Body of pancreas (tissue), 4 donors: ENCODE data around the gene GRAP2. TPM values are rescaled to one million over a fixed set of nuclear protein-coding genes. Genes with fewer than 3 reads are reported as not detected.

Experiments used
- ATAC-seq: fragments of 150-250 bp; one replicate; pipeline ENCODE4 v1.9.1; 2016
- DNase-seq, 4 donors: peaks; one replicate each; pipeline ENCODE4 v3.0.0-alpha.2; 2019
- H3K27ac ChIP-seq, 4 donors: fragments of 200-600 bp; sonication (generic); 1 replicate in 3 of 4; 2 replicates in 1 of 4; pipeline versions ENCODE4 v1.5.1 to v1.6.1; 2016 to 2019; ENCODE audit warnings: mild to moderate bottlenecking in 1 of 4, mixed read lengths in 1 of 4, moderate library complexity in 1 of 4
- H3K27me3 ChIP-seq, 2 donors: fragments of 200-600 bp; sonication (generic); one replicate each; pipeline ENCODE4 v1.6.0; 2016; ENCODE audit warnings: mild to moderate bottlenecking in 1 of 2
- H3K36me3 ChIP-seq, 2 donors: fragments of 200-600 bp; sonication (generic); replicated peaks in 1 of 2; 2 replicates each; pipeline ENCODE4 v1.5.1; 2016; ENCODE audit warnings: low read depth in 2 of 2; ENCODE audit not compliant: insufficient read depth in 1 of 2
- H3K4me1 ChIP-seq: fragments of 200-600 bp; sonication (generic); one replicate; pipeline ENCODE4 v1.6.0; 2016
- H3K4me3 ChIP-seq, 2 donors: fragments of 200-600 bp; sonication (generic); 1 replicate in 1 of 2; 2 replicates in 1 of 2; pipeline ENCODE4 v1.5.1; 2016 to 2019
- H3K9me3 ChIP-seq, 3 donors: fragments of 200-600 bp; sonication (generic); 1 replicate in 2 of 3; 2 replicates in 1 of 3; pipeline ENCODE4 v1.5.1; 2016
- POLR2A ChIP-seq, 3 donors: fragments of 450-650 bp; IDR thresholded peaks; one replicate each; pipeline ENCODE4 v1.6.1; 2016; ENCODE audit warnings: antibody characterized with exemption in 3 of 3, mild to moderate bottlenecking in 2 of 3
- WGBS, 2 donors: methylation state at CpG; one replicate each; pipeline ENCODE4 v1.1.5; 2017; 5-methylcytosine and 5-hydroxymethylcytosine counted together
- intact Hi-C: fragments of 100-400 bp; cut with DNase I; formaldehyde crosslinking; loops from one replicate; pipeline ENCODE4 v1.15.1; 2023
- total RNA-seq, 2 donors: library from RNA; depleted of rRNA; stranded (reverse); fragments of >200 nt; gene quantifications; one replicate each; pipeline ENCODE4 v1.1.0, GENCODE V29; 2016
- TF ChIP-seq, protein P1 (sequence below), 7 experiments: fragments of 450-650 bp in 4 of 7; fragments of 200-600 bp in 3 of 7; sonication (generic) in 3 of 7; IDR thresholded peaks; one replicate each; pipeline ENCODE4 v1.5.1; 2016 to 2019; ENCODE audit warnings: antibody characterized with exemption in 7 of 7

GRAP2 gene
- total RNA-seq, 2 donors from 2014 or later, result 0.78 to 0.99 TPM

DNA sequence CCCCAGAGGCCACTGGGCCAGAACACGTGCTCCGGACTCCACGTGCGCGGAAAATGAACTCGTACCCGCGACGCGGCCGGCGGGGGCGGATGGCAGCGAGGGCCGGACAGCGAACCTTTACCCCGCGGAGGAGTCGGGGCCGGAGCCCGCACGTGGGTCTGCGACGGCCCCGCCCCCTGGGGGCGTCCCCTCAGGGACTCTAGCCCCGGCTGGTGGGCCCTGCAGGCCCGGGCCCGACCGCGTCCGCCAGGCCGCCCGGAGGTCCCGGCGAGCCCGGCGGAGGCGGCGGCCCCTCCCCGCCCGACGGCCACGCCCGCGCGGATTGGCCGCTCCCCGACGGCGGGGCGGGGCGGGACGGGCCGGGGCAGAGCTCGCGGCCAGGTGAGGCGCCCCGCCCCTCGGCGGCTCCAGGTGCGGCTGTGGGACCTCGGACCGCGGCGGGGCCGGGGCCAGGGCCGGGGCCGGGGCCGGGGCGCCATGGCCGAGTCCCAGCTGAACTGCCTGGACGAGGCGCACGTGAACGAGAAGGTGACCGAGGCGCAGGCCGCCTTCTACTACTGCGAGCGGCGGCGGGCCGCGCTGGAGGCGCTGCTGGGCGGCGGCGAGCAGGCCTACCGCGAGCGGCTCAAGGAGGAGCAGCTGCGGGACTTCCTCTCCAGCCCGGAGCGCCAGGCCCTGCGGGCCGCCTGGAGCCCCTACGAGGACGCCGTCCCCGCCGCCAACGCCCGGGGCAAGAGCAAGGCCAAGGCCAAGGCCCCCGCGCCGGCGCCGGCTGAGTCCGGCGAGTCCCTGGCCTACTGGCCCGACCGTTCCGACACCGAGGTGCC is 93.9 kb downstream of the GRAP2 start, which contains the start of gene FAM83F:
TSS of gene FAM83F (plus strand) at position 389 of the 827 bp plus-strand sequence. CDS start at position 478, 89 bp downstream.
- peak within 1 kb of the TSS; percentile 42 to 63 for H3K4me3 ChIP-seq
- DNase-seq (peak; percentile 69 to 84 (median 74)), ATAC-seq (peak; percentile 82)
- H3K9me3 ChIP-seq, result no peaks in the 10 kb centered on the region
- WGBS, 2 donors, result 3% methylated on average over 71 of the region's 115 CpGs; no CpG with 5 or more reads in 1 of the 2 donors
- H3K27me3 ChIP-seq, result no peaks in the 10 kb centered on the region
- H3K27ac ChIP-seq, result peak within 1 kb of the TSS; percentile 73 to 89 (median 87)
- peaks cover 80% of the 10 kb centered on the region for H3K4me1 ChIP-seq
- TF ChIP-seq, protein P1, sequence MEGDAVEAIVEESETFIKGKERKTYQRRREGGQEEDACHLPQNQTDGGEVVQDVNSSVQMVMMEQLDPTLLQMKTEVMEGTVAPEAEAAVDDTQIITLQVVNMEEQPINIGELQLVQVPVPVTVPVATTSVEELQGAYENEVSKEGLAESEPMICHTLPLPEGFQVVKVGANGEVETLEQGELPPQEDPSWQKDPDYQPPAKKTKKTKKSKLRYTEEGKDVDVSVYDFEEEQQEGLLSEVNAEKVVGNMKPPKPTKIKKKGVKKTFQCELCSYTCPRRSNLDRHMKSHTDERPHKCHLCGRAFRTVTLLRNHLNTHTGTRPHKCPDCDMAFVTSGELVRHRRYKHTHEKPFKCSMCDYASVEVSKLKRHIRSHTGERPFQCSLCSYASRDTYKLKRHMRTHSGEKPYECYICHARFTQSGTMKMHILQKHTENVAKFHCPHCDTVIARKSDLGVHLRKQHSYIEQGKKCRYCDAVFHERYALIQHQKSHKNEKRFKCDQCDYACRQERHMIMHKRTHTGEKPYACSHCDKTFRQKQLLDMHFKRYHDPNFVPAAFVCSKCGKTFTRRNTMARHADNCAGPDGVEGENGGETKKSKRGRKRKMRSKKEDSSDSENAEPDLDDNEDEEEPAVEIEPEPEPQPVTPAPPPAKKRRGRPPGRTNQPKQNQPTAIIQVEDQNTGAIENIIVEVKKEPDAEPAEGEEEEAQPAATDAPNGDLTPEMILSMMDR (IDR thresholded peaks at IDR 0.05), result peak in 1 of 7 experiments; percentile 4
- TF ChIP-seq POLR2A (IDR thresholded peaks at IDR 0.05), result peak; percentile 31 to 39 (median 34)
- intact Hi-C loops, result no loop called here
- H3K36me3 ChIP-seq, result no peaks in the 10 kb centered on the region

- TF ChIP-seq, protein P1 (IDR thresholded peaks at IDR 0.05), result no peak
- TF ChIP-seq POLR2A (IDR thresholded peaks at IDR 0.05), result peak in 2 of 3 donors; percentile 5 to 20
- Histone ChIP-seq H3K4me3 (peak overlapping the region; percentile 42 to 63), H3K9me3 (no peaks in the 10 kb centered on the region), H3K4me1 (peaks cover 81% of the 10 kb centered on the region), H3K36me3 (no peaks in the 10 kb centered on the region), H3K27me3 (no peaks in the 10 kb centered on the region), H3K27ac (peak overlapping the region; percentile 73 to 89 (median 87))
- WGBS, 2 donors, result 27 to 29% methylated on average over 7 to 29 of the region's 35 CpGs
- ATAC-seq, result peak; percentile 48
- intact Hi-C loops, result no loop called here
- DNase-seq, result peak; percentile 44 to 59 (median 52)
These were observed 94.7 kb downstream of the GRAP2 start for GRCh38 chr22:39995393-39996252.

- intact Hi-C loops, result no loop called here
- DNase-seq, result no peak
- Histone ChIP-seq H3K36me3 (no peaks in the 10 kb centered on the region), H3K4me3 (peak overlapping the region in 1 of 2 donors; percentile 63), H3K4me1 (peaks cover 79% of the 10 kb centered on the region), H3K27me3 (no peaks in the 10 kb centered on the region), H3K27ac (peak overlapping the region; percentile 73 to 89 (median 87)), H3K9me3 (no peaks in the 10 kb centered on the region)
- no peak for ATAC-seq
- TF ChIP-seq, protein P1 (IDR thresholded peaks at IDR 0.05), result no peak
- no peak for TF ChIP-seq POLR2A (IDR thresholded peaks at IDR 0.05)
- 20 to 40% methylated on average over 3 of the region's 3 CpGs for WGBS, 2 donors
These were observed 95.8 kb downstream of the GRAP2 start for GRCh38 chr22:39996732-39997131.

- H3K36me3 ChIP-seq, result no peaks in the 10 kb centered on the region
- TF ChIP-seq, protein P1 (IDR thresholded peaks at IDR 0.05), result no peak
- no peak for TF ChIP-seq POLR2A (IDR thresholded peaks at IDR 0.05)
- no peaks in the 10 kb centered on the region for H3K9me3 ChIP-seq
- DNase-seq (no peak), ATAC-seq (no peak)
- WGBS, 2 donors, result 63 to 64% methylated on average over 3 of the region's 3 CpGs
- H3K27ac ChIP-seq, result peak overlapping the region in 3 of 4 donors; percentile 86 to 89 (median 88)
- no peaks in the 10 kb centered on the region for H3K27me3 ChIP-seq
- intact Hi-C loops, result no loop called here
- peaks cover 79% of the 10 kb centered on the region for H3K4me1 ChIP-seq
- H3K4me3 ChIP-seq, result no peak overlapping the region
These were observed 96.5 kb downstream of the GRAP2 start for GRCh38 chr22:39997421-39997820.
